SK-N-SH (cell line): ENCODE measurements around the gene TNFRSF4. TPM values are rescaled to one million over a fixed set of nuclear protein-coding genes. Genes with fewer than 3 reads are reported as not detected.

Experiments
- CTCF ChIA-PET: fragments of 300-600, 350-600 bp; formaldehyde crosslinking; extraction: SDS; loops from one replicate; lab custom pipeline; 2021; lab: Yijun Ruan, JAX
- POLR2A ChIA-PET: fragments of 350-600 bp; sonication (Branson Sonifier 250); formaldehyde crosslinking; extraction: SDS; loops from one replicate; lab custom pipeline; 2020; ENCODE audit warnings: antibody characterized with exemption, inconsistent platforms; lab: Yijun Ruan, JAX
- DNase-seq: peaks from one replicate; pipeline ENCODE4 v3.0.0; 2012
- H2AFZ ChIP-seq: fragments of 200-600 bp; sonication (generic); 2 replicates; pipeline ENCODE4 v1.8.1; 2016; ENCODE audit warnings: antibody characterized with exemption, mild to moderate bottlenecking, low read depth
- H3F3A ChIP-seq: fragments of 200-600 bp; sonication (generic); replicated peaks from 2 replicates; pipeline ENCODE3; 2016; ENCODE audit warnings: antibody characterized with exemption, mild to moderate bottlenecking; ENCODE audit not compliant: insufficient read depth
- H3K27ac ChIP-seq, 2 experiments: fragments of 200-500 bp in 1 of 2; fragments of 200-600 bp in 1 of 2; sonication (Bioruptor generic) in 1 of 2; sonication (generic), shearing (Covaris generic) in 1 of 2; 2 replicates each; pipeline versions ENCODE4 v1.5.1 to v1.6.1; 2014 to 2016; ENCODE audit warnings: low read depth in 2 of 2, inconsistent platforms in 1 of 2, low read length in 1 of 2, mild to moderate bottlenecking in 1 of 2, mixed read lengths in 1 of 2
- H3K27me3 ChIP-seq: fragments of 200-600 bp; sonication (generic), shearing (Covaris generic); 2 replicates; pipeline ENCODE4 v1.6.1; 2016; ENCODE audit warnings: mixed run types; ENCODE audit not compliant: insufficient read depth
- H3K36me3 ChIP-seq, 2 experiments: fragments of 200-500 bp in 1 of 2; fragments of 200-600 bp in 1 of 2; sonication (Bioruptor generic) in 1 of 2; sonication (generic) in 1 of 2; replicated peaks in 1 of 2; 2 replicates each; pipeline versions ENCODE3 to v1.5.1; 2014 to 2016; ENCODE audit warnings: low read length in 1 of 2, mild to moderate bottlenecking in 1 of 2; ENCODE audit not compliant: insufficient read depth in 2 of 2, control insufficient read depth in 1 of 2
- H3K4me1 ChIP-seq, 2 experiments: fragments of 200-500 bp in 1 of 2; fragments of 200-600 bp in 1 of 2; sonication (Bioruptor generic) in 1 of 2; sonication (generic), shearing (Covaris generic) in 1 of 2; 2 replicates each; pipeline versions ENCODE4 v1.5.1 to v1.6.1; 2014 to 2016; ENCODE audit warnings: low read depth in 1 of 2, low read length in 1 of 2, mixed run types in 1 of 2; ENCODE audit not compliant: insufficient read depth in 2 of 2, control insufficient read depth in 1 of 2
- H3K4me2 ChIP-seq: fragments of 200-600 bp; sonication (generic), shearing (Covaris generic); 2 replicates; pipeline ENCODE4 v1.6.1; 2017; ENCODE audit warnings: mixed run types
- H3K4me3 ChIP-seq, 2 experiments: fragments of 200-500 bp in 1 of 2; fragments of 200-600 bp in 1 of 2; sonication (Bioruptor generic) in 1 of 2; sonication (generic), shearing (Covaris generic) in 1 of 2; 2 replicates each; pipeline versions ENCODE4 v1.5.1 to v1.8.1; 2014 to 2016; ENCODE audit warnings: low read depth in 2 of 2, inconsistent platforms in 1 of 2, low read length in 1 of 2, mild to moderate bottlenecking in 1 of 2, mixed read lengths in 1 of 2, moderate library complexity in 1 of 2
- H3K79me2 ChIP-seq: fragments of 200-600 bp; sonication (generic); 2 replicates; pipeline ENCODE4 v1.8.1; 2017; ENCODE audit warnings: mild to moderate bottlenecking; ENCODE audit not compliant: insufficient read depth
- H3K9ac ChIP-seq: fragments of 200-600 bp; sonication (generic); 2 replicates; pipeline ENCODE4 v1.6.1; 2017; ENCODE audit warnings: mixed run types
- H3K9me2 ChIP-seq: fragments of 200-600 bp; sonication (generic); 2 replicates; pipeline ENCODE4 v1.6.1; 2017; ENCODE audit warnings: mixed run types
- H3K9me3 ChIP-seq: fragments of 200-600 bp; sonication (generic); 2 replicates; pipeline ENCODE4 v1.6.1; 2017; ENCODE audit warnings: mixed run types, mild to moderate bottlenecking, moderate library complexity
- H4K20me1 ChIP-seq: fragments of 200-600 bp; sonication (generic); 2 replicates; pipeline ENCODE4 v1.6.1; 2017; ENCODE audit warnings: mild to moderate bottlenecking, mixed run types; ENCODE audit not compliant: insufficient read depth
- CHD2 ChIP-seq: fragments of 150-350 bp; IDR thresholded peaks from 2 replicates; pipeline ENCODE4 v1.6.1; 2018; ENCODE audit warnings: low read length; ENCODE audit not compliant: partially characterized antibody
- CTCF ChIP-seq: fragments of 200-600 bp; sonication (generic); IDR thresholded peaks from 2 replicates; pipeline ENCODE4 v1.6.1; 2017; ENCODE audit warnings: antibody characterized with exemption, mild to moderate bottlenecking, moderate library complexity
- FOSL2 ChIP-seq: IDR thresholded peaks from 2 replicates; pipeline ENCODE4 v1.4.0; 2012; ENCODE audit warnings: low read depth, mild to moderate bottlenecking, moderate library complexity, borderline replicate concordance
- FOXM1 ChIP-seq: IDR thresholded peaks from 2 replicates; pipeline ENCODE4 v1.4.0; 2012; ENCODE audit warnings: low read depth, mild to moderate bottlenecking
- RAD21 ChIP-seq: IDR thresholded peaks from 2 replicates; pipeline ENCODE4 v1.6.1; 2012; ENCODE audit warnings: mild to moderate bottlenecking, low read length
- RCOR1 ChIP-seq: fragments of 150-350 bp; IDR thresholded peaks from 2 replicates; pipeline ENCODE4 v1.6.1; 2017; ENCODE audit warnings: antibody characterized with exemption, low read length
- RXRA ChIP-seq: IDR thresholded peaks from 2 replicates; pipeline ENCODE4 v1.4.0; 2012; ENCODE audit warnings: low read depth, mild to moderate bottlenecking, borderline replicate concordance
- SIN3A ChIP-seq: IDR thresholded peaks from 2 replicates; pipeline ENCODE4 v1.6.1; 2012; ENCODE audit warnings: low read depth, mild to moderate bottlenecking, low read length, moderate library complexity, borderline replicate concordance
- YY1 ChIP-seq: IDR thresholded peaks from 2 replicates; pipeline ENCODE4 v1.4.0; 2012; ENCODE audit warnings: low read depth, mild to moderate bottlenecking
- WGBS: methylation state at CpG from one replicate; pipeline ENCODE4 v1.1.6; 2017; ENCODE audit warnings: low lambda C conversion rate; 5-methylcytosine and 5-hydroxymethylcytosine counted together
- polyA plus RNA-seq, 3 experiments: library from polyadenylated mRNA; depleted of rRNA; stranded (reverse); fragments of >200 nt; gene quantifications; 2 replicates each; pipeline ENCODE4 v1.2.3, GENCODE V29; 2012
- TF ChIP-seq, protein P1 (sequence below): fragments of 150-350 bp; IDR thresholded peaks from 2 replicates; pipeline ENCODE4 v1.6.1; 2017; ENCODE audit warnings: antibody characterized with exemption, low read length, low read depth, borderline replicate concordance
- TF ChIP-seq, protein P2 (sequence below): IDR thresholded peaks from 2 replicates; pipeline ENCODE4; 2012

The TNFRSF4 gene
- polyA plus RNA-seq, 1 of the 3 experiments (the other 2 are of a cell fraction): not detected

GRCh38 chr1:1168451-1169411 is 45.2 kb downstream of the TNFRSF4 start (continued):
- no peak for TF ChIP-seq CTCF
- TF ChIP-seq RCOR1: no peak
- TF ChIP-seq RXRA: no peak
- TF ChIP-seq CHD2: no peak
- no peak for TF ChIP-seq SIN3A
- no peak for TF ChIP-seq FOXM1
- TF ChIP-seq, protein P1, sequence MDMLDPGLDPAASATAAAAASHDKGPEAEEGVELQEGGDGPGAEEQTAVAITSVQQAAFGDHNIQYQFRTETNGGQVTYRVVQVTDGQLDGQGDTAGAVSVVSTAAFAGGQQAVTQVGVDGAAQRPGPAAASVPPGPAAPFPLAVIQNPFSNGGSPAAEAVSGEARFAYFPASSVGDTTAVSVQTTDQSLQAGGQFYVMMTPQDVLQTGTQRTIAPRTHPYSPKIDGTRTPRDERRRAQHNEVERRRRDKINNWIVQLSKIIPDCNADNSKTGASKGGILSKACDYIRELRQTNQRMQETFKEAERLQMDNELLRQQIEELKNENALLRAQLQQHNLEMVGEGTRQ: no peak
- no peak for TF ChIP-seq FOSL2
- TF ChIP-seq, protein P2, sequence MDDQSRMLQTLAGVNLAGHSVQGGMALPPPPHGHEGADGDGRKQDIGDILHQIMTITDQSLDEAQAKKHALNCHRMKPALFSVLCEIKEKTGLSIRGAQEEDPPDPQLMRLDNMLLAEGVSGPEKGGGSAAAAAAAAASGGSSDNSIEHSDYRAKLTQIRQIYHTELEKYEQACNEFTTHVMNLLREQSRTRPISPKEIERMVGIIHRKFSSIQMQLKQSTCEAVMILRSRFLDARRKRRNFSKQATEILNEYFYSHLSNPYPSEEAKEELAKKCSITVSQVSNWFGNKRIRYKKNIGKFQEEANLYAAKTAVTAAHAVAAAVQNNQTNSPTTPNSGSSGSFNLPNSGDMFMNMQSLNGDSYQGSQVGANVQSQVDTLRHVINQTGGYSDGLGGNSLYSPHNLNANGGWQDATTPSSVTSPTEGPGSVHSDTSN: no peak

GRCh38 chr1:1167841-1168450 is 46.0 kb downstream of the TNFRSF4 start:
- H3K9ac ChIP-seq: no peak overlapping the region
- H3K9me2 ChIP-seq: no peaks in the 10 kb centered on the region
- no peaks in the 10 kb centered on the region for H3K9me3 ChIP-seq
- no peaks in the 10 kb centered on the region for H3K79me2 ChIP-seq
- no peak overlapping the region for H3K4me3 ChIP-seq
- H4K20me1 ChIP-seq: no peaks in the 10 kb centered on the region
- no peaks in the 10 kb centered on the region for H3K4me1 ChIP-seq
- H3K36me3 ChIP-seq: no peaks in the 10 kb centered on the region
- CTCF ChIA-PET: interaction anchor here (0.6 to 1.1 kb wide), 2 partner anchors 45 to 46 kb away, joined by 3 to 6 read pairs; no protein-coding TSS in a partner anchor
- no peak for DNase-seq
- POLR2A ChIA-PET: no interaction called here
- 71% methylated on average over 6 of the region's 36 CpGs for WGBS
- H3K27ac ChIP-seq: no peak overlapping the region
- H3K4me2 ChIP-seq: no peak overlapping the region
- H2AFZ ChIP-seq: no peak overlapping the region
- H3K27me3 ChIP-seq: no peaks in the 10 kb centered on the region
- H3F3A ChIP-seq: no peaks in the 10 kb centered on the region
- no peak for TF ChIP-seq YY1
- TF ChIP-seq RAD21: no peak
- TF ChIP-seq, all 33 proteins: peak for 0
